Omental fat pad (tissue), 4 donors: ENCODE results near the gene KIR3DL2. TPM values are rescaled to one million over a fixed set of nuclear protein-coding genes. Genes with fewer than 3 reads are reported as not detected.
"Not testable (repeated sequence)": the region's sequence is repeated elsewhere in the genome, so short reads cannot be mapped to it uniquely, and the experiment has no call there.

Experiments
- ATAC-seq: fragments of 150-250 bp; one replicate; pipeline ENCODE4 v1.9.1; 2016; ENCODE audit warnings: mild to moderate bottlenecking, moderate library complexity; ENCODE audit not compliant: low FRiP score
- DNase-seq: peaks from one replicate; pipeline ENCODE4 v3.0.0-alpha.2; 2019; ENCODE audit warnings: low spot score
- small RNA-seq: library from RNA; depleted of rRNA; stranded (forward); fragments of <200 nt; gene quantifications from one replicate; pipeline ENCODE3, GENCODE V24; 2016
- total RNA-seq, 4 donors: library from RNA; depleted of rRNA; stranded (reverse); fragments of >200 nt; gene quantifications; one replicate each; pipeline ENCODE4 v1.1.0, GENCODE V29; 2016
- TF ChIP-seq, protein P1 (sequence below), 3 donors: fragments of 450-650 bp; IDR thresholded peaks; one replicate each; pipeline ENCODE4 v1.5.1; 2016 to 2017; ENCODE audit warnings: antibody characterized with exemption in 3 of 3, mild to moderate bottlenecking in 3 of 3, moderate library complexity in 2 of 3

The KIR3DL2 gene
- total RNA-seq, 4 donors from 2014 or later: 0.36 to 0.38 TPM; not detected in 2

DNA sequence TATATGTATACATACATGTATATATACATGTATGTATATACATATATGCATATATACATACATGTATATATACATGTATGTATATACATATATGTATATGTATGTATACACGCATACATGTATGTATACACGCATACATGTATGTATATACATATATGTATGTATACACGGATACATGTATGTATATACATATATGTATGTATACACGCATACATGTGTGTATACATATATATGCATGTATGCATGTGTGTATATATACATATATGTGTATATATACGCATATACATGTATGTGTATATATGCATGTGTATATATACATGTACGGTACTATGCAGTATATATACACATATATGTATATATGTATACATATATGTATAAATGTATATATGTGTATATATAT, 53.1 kb downstream of the KIR3DL2 start:
- DNase-seq (no peak), ATAC-seq (no peak)
- TF ChIP-seq, protein P1, sequence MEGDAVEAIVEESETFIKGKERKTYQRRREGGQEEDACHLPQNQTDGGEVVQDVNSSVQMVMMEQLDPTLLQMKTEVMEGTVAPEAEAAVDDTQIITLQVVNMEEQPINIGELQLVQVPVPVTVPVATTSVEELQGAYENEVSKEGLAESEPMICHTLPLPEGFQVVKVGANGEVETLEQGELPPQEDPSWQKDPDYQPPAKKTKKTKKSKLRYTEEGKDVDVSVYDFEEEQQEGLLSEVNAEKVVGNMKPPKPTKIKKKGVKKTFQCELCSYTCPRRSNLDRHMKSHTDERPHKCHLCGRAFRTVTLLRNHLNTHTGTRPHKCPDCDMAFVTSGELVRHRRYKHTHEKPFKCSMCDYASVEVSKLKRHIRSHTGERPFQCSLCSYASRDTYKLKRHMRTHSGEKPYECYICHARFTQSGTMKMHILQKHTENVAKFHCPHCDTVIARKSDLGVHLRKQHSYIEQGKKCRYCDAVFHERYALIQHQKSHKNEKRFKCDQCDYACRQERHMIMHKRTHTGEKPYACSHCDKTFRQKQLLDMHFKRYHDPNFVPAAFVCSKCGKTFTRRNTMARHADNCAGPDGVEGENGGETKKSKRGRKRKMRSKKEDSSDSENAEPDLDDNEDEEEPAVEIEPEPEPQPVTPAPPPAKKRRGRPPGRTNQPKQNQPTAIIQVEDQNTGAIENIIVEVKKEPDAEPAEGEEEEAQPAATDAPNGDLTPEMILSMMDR (IDR thresholded peaks at IDR 0.05): no peak

DNA sequence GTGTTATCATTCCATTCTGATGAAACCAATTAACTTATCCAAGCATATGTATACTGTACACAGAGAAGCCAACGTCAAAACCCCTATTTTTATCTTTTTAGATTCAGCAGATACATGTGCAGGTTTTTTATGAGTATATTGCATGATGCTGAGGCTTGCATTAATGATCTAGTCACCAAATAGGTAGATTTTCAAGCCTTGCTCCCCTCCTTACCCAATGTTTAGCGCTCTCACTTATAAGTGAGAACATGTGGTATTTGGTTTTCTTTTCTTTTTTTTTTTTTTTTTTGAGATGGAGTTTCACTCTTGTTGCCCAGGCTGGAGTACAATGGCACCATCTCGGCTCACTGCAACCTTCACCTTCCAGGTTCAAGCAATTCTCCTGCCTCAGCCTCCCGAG, 54.0 kb downstream of the KIR3DL2 start:
- not testable (repeated sequence) for ATAC-seq

DNA sequence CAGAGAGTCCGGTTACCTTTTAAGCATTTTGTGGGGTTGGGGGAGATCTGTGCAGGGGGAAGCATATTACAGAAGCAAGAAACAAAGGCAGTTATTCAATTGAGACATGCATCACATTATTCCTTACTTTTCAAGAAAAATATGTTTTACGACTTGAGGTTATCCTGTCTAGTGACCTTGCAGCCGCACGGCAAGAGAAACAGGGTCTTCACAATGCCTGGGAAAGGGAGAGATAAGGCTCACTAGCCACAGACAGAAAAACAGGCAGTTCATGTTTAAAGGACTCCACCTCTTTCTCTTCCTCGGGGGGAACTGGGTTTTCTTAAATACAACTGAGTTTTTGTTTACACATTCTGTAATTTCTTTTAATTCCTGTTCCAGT, 55.2 kb downstream of the KIR3DL2 start:
- DNase-seq (no peak), ATAC-seq (no peak)
- TF ChIP-seq, protein P1 (IDR thresholded peaks at IDR 0.05): no peak

More for the DNA sequence above, 54.0 kb downstream of the KIR3DL2 start:
- DNase-seq: not testable (repeated sequence)

DNA sequence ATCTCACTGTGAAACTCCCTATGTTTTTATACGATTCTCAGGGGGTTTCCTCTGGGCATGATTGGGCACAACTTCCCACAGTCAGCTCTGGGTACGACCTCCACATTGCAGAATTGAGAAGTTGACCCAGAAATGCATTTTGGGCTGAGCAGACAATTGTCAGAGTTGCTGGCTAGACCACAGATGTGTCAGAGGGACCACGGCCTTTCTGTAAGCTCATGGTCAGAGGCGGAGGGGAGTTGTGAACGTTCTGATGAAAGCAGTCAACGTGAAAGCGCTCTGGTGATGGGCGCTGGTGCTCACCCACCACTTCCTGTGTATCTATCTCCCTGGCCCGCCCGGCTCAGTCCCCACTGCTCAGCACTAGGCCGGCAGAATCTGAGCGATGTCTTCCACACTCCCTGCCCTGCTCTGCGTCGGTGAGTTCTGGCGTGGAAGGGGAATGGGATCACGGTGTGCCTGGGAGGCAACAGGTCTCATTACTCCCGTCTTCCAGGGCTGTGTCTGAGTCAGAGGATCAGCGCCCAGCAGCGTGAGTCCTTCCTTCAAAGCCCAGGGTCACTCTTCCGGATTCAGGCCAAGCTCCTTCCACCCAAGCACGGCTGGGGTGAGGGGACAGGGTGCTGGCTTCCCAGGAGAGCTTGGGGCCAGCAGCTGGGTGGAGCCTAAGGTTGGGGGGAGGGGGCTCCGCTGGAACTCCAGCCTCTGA, 55.7 kb downstream of the KIR3DL2 start, which contains the start of gene NCR1:
NCR1 (plus strand) TSS at position 346 of the 709 bp plus-strand sequence; CDS start at position 386, 40 bp downstream.
- TF ChIP-seq, protein P1 (IDR thresholded peaks at IDR 0.05): no peak
- ATAC-seq (no peak), DNase-seq (no peak)

DNA sequence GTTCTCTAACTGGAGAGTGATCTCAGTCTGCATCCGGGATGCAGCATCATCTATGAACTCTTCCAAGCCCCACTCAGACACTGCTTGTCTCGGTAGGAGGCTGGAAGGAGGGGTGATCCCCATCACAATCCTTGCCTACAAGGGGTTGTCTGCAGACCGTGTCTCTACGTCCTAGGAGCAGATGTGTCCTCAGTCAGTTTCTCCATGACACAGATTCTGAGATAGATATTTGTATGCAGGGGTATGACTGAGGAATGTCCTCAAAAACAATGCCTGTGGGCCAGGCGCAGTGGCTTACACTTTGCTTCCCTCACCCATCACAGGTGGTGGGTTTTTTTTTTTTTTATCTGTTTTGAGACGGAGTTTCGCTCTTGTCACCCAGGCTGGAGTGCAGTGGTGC, 56.6 kb downstream of the KIR3DL2 start:
- TF ChIP-seq, protein P1 (IDR thresholded peaks at IDR 0.05): no peak
- no peak for ATAC-seq

DNA sequence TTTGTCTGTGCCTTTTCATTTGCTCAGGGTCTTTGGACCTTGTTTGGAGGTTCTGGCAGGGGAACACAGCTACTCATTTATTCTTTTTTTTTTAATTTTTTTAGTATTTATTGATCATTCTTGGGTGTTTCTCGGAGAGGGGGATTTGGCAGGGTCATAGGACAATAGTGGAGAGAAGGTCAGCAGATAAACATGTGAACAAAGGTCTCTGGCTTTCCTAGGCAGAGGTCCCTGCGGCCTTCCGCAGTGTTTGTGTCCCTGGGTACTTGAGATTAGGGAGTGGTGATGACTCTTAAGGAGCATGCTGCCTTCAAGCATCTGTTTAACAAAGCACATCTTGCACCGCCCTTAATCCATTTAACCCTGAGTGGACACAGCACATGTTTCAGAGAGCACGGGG, 57.7 kb downstream of the KIR3DL2 start:
- DNase-seq, ATAC-seq: not testable (repeated sequence)

More for the DNA sequence above, 56.6 kb downstream of the KIR3DL2 start:
- DNase-seq: no peak

Small RNA genes lying within 50 kb of the gene (small RNA-seq; reads per million reads assigned to genes)
- not detected for gene RNU6-222P

Other genes starting within 250 kb of the KIR3DL2 start
- 10 to 100 TPM in 1 of 4 donors, 1 to 10 TPM in 3; 1.4 to 17.3 (median 6.1) TPM for gene LILRB1, start 220.0 kb upstream of the KIR3DL2 start, total RNA-seq
- gene LILRB4, start 187.5 kb upstream of the KIR3DL2 start, total RNA-seq: 10 to 100 TPM in 2 of 4 donors, 1 to 10 TPM in 2; 7.8 to 36.7 (median 10.4) TPM
- not detected for gene KIR3DL3, start 126.0 kb upstream of the KIR3DL2 start, total RNA-seq
- gene KIR2DL3, start 111.9 kb upstream of the KIR3DL2 start, total RNA-seq: not detected
- gene KIR2DL1, start 80.7 kb upstream of the KIR3DL2 start, total RNA-seq: under 1 TPM in 1 of 4 donors, not detected in 3; 0.36 TPM
- under 1 TPM in 1 of 4 donors, not detected in 3; 0.72 TPM for gene KIR2DL4, start 46.8 kb upstream of the KIR3DL2 start, total RNA-seq
- under 1 TPM in 1 of 4 donors, not detected in 3; 0.38 TPM for gene KIR3DL1, start 34.0 kb upstream of the KIR3DL2 start, total RNA-seq
- gene KIR2DS4, start 17.8 kb upstream of the KIR3DL2 start, total RNA-seq: not detected
- 10 to 100 TPM in 1 of 4 donors, 1 to 10 TPM in 3; 5.5 to 11.2 (median 7.0) TPM for gene FCAR, start 23.8 kb downstream of the KIR3DL2 start, total RNA-seq
- 1 to 10 TPM in 1 of 4 donors, under 1 TPM in 1, not detected in 2; 0.72 to 2.3 TPM for gene NCR1, start 55.7 kb downstream of the KIR3DL2 start, total RNA-seq
- not detected for gene NLRP7, start 97.1 kb downstream of the KIR3DL2 start, total RNA-seq
- 1 to 10 TPM in 2 of 4 donors, not detected in 2; 2.4 TPM for gene NLRP2, start 115.9 kb downstream of the KIR3DL2 start, total RNA-seq
- under 1 TPM in 1 of 4 donors, not detected in 3; 0.56 TPM for gene GP6, start 187.8 kb downstream of the KIR3DL2 start, total RNA-seq
- gene RDH13, start 212.7 kb downstream of the KIR3DL2 start, total RNA-seq: 10 to 100 TPM in 2 of 4 donors, 1 to 10 TPM in 2; 8.2 to 14.1 (median 10.8) TPM
- gene EPS8L1, start 225.4 kb downstream of the KIR3DL2 start, total RNA-seq: 10 to 100 TPM in 2 of 4 donors, 1 to 10 TPM in 1, under 1 TPM in 1; 0.95 to 41.7 (median 15.5) TPM